ENCODE measurements around the gene ZNF667.

The ZNF667 gene

DNA sequence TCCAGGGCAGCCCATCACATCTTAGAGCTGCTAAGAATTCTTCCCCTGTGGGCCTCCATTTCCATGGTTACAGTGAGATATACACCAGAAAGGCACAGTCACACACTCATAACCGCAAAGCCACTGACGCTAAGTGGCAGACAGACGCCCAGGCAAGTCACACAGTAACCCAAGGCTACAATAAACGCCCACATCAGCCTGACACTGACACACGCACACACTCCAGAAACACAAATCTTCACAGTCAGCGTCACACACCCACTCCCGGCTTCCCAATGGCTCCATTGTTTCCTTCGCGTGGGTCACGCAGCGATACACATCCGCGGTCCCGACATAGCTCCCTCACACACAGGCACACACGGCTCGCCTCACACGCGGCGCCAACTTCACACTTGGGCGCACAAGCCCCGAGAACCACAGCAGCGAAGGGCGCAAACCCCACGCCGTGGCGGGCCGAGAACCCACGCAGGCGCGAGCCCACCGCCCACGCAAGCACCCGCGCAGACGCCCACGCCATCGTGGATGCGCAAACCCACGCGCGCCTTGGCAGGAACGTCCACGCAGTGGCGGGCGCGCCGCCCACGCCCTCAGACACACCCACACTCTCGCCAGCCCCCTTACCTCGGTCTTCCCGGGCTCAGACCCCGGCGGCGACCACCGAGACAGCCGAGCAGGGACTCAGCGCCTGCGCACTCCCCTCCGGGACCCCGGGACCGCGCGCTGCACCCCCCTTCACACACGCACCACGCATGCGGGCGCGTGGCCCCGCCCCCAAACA, at the start of gene ZNF667:
ZNF667 (minus strand) TSS at position 695 of the 778 bp plus-strand sequence. CDS start 14,975 bp downstream, outside the sequence.
- H3K4me1 ChIP-seq (ENCODE audit: control insufficient read depth, insufficient read depth, low read length): no peaks in the 10 kb centered on the region
- H3K36me3 ChIP-seq (ENCODE audit: control insufficient read depth, insufficient read depth, low read length): peaks cover 5% of the 10 kb centered on the region
- H3K4me3 ChIP-seq (ENCODE audit: low read length): peak within 1 kb of the TSS; percentile 80
- no peak within 1 kb of the TSS for H3K9ac ChIP-seq (ENCODE audit: low read length)
- no peaks in the 10 kb centered on the region for H3K27me3 ChIP-seq (ENCODE audit: control insufficient read depth, insufficient read depth, low read length)
- H3K27ac ChIP-seq (ENCODE audit: low read depth, low read length): peak within 1 kb of the TSS; percentile 81

GRCh38 chr19:56525214-56525860, 48.2 kb upstream of the ZNF667 start:
- no peaks in the 10 kb centered on the region for H3K4me1 ChIP-seq (ENCODE audit: control insufficient read depth, insufficient read depth, low read length)
- peaks cover 12% of the 10 kb centered on the region for H3K36me3 ChIP-seq (ENCODE audit: control insufficient read depth, insufficient read depth, low read length)
- no peak overlapping the region for H3K4me3 ChIP-seq (ENCODE audit: low read length)
- H3K27ac ChIP-seq (ENCODE audit: low read depth, low read length): no peak overlapping the region
- no peak overlapping the region for H3K9ac ChIP-seq (ENCODE audit: low read length)
- H3K27me3 ChIP-seq (ENCODE audit: control insufficient read depth, insufficient read depth, low read length): no peaks in the 10 kb centered on the region

DNA sequence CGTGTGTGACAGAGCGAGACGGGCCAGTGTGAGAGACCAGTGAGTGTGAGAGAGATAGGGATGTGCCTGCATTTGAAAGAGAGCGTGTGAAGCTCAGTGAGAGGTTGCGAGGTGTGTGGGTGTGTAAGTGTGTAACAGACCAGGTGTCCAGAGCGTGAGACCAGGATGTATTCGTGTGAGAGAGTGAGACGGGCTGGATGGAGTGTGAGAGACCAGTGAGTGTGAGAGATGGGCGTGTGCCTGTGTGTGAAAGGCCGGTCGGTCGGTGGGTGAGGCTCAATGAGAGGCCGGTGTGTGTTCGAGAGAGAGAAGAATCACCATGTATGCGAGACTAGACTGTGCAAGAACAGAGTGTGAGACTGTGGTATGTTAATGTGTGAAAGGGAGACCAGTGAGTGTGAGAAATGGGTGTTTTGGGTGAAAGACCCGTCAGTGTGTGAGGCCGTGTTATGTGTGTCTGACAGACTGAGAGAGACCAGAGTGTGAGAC, 31.2 kb upstream of the ZNF667 start:
- Histone ChIP-seq H3K36me3 (ENCODE audit: control insufficient read depth, insufficient read depth, low read length) (no peaks in the 10 kb centered on the region), H3K4me3 (ENCODE audit: low read length) (peak overlapping the region; percentile 82), H3K4me1 (ENCODE audit: control insufficient read depth, insufficient read depth, low read length) (peaks cover 6% of the 10 kb centered on the region), H3K27me3 (ENCODE audit: control insufficient read depth, insufficient read depth, low read length) (no peaks in the 10 kb centered on the region), H3K27ac (ENCODE audit: low read depth, low read length) (peak overlapping the region; percentile 97), H3K9ac (ENCODE audit: low read length) (peak overlapping the region; percentile 36)

GRCh38 chr19:56507446-56508289, 30.5 kb upstream of the ZNF667 start, which contains the start of gene ZNF471:
TSS of gene ZNF471 (plus strand) at chr19:56507855. CDS start at chr19:56511572, 3,717 bp downstream.
- H3K36me3 ChIP-seq (ENCODE audit: control insufficient read depth, insufficient read depth, low read length): no peaks in the 10 kb centered on the region
- peak within 1 kb of the TSS; percentile 82 for H3K4me3 ChIP-seq (ENCODE audit: low read length)
- peak within 1 kb of the TSS; percentile 97 for H3K27ac ChIP-seq (ENCODE audit: low read depth, low read length)
- H3K9ac ChIP-seq (ENCODE audit: low read length): peak within 1 kb of the TSS; percentile 36
- H3K27me3 ChIP-seq (ENCODE audit: control insufficient read depth, insufficient read depth, low read length): no peaks in the 10 kb centered on the region
- peaks cover 6% of the 10 kb centered on the region for H3K4me1 ChIP-seq (ENCODE audit: control insufficient read depth, insufficient read depth, low read length)

- no peaks in the 10 kb centered on the region for H3K27me3 ChIP-seq (ENCODE audit: control insufficient read depth, insufficient read depth, low read length)
- H3K9ac ChIP-seq (ENCODE audit: low read length): no peak overlapping the region
- no peak overlapping the region for H3K27ac ChIP-seq (ENCODE audit: low read depth, low read length)
- H3K36me3 ChIP-seq (ENCODE audit: control insufficient read depth, insufficient read depth, low read length): no peaks in the 10 kb centered on the region
- H3K4me3 ChIP-seq (ENCODE audit: low read length): no peak overlapping the region
- H3K4me1 ChIP-seq (ENCODE audit: control insufficient read depth, insufficient read depth, low read length): peaks cover 6% of the 10 kb centered on the region
Measured at GRCh38 chr19:56504581-56504980, 27.4 kb upstream of the ZNF667 start.

- H3K36me3 ChIP-seq (ENCODE audit: control insufficient read depth, insufficient read depth, low read length): peaks cover 10% of the 10 kb centered on the region
- H3K4me3 ChIP-seq (ENCODE audit: low read length): no peak overlapping the region
- H3K27me3 ChIP-seq (ENCODE audit: control insufficient read depth, insufficient read depth, low read length): no peaks in the 10 kb centered on the region
- no peak overlapping the region for H3K9ac ChIP-seq (ENCODE audit: low read length)
- H3K4me1 ChIP-seq (ENCODE audit: control insufficient read depth, insufficient read depth, low read length): no peaks in the 10 kb centered on the region
- H3K27ac ChIP-seq (ENCODE audit: low read depth, low read length): no peak overlapping the region
Measured at GRCh38 chr19:56491399-56491798, 14.3 kb upstream of the ZNF667 start.

GRCh38 chr19:56477429-56478338, 539 bp upstream of the ZNF667 start:
- Histone ChIP-seq H3K4me3 (ENCODE audit: low read length) (peak overlapping the region; percentile 80), H3K36me3 (ENCODE audit: control insufficient read depth, insufficient read depth, low read length) (no peaks in the 10 kb centered on the region), H3K27me3 (ENCODE audit: control insufficient read depth, insufficient read depth, low read length) (no peaks in the 10 kb centered on the region), H3K9ac (ENCODE audit: low read length) (no peak overlapping the region), H3K4me1 (ENCODE audit: control insufficient read depth, insufficient read depth, low read length) (no peaks in the 10 kb centered on the region), H3K27ac (ENCODE audit: low read depth, low read length) (peak overlapping the region; percentile 81)

DNA sequence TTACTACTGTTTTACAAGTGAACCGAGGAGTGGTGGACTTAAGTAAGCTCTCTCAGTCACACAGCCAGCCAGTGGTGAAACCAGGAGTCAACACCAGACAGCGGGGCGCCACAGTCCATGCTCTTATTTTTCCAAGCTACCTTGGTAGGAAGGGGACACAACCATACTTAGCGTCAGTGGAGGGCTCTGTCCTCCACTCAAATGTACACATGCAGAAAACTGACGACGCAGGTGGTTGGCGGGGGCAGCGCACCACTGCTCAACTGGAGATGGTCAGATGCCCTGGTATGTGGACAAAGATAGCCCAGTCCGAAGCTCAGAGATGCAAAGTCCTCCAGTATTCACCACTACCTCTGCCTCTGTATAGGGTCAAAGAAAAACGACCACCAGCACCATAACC, 1.1 kb downstream of the ZNF667 start:
- no peak overlapping the region for H3K9ac ChIP-seq (ENCODE audit: low read length)
- H3K27me3 ChIP-seq (ENCODE audit: control insufficient read depth, insufficient read depth, low read length): no peaks in the 10 kb centered on the region
- H3K4me3 ChIP-seq (ENCODE audit: low read length): peak overlapping the region; percentile 80
- no peak overlapping the region for H3K27ac ChIP-seq (ENCODE audit: low read depth, low read length)
- H3K36me3 ChIP-seq (ENCODE audit: control insufficient read depth, insufficient read depth, low read length): peaks cover 6% of the 10 kb centered on the region
- no peaks in the 10 kb centered on the region for H3K4me1 ChIP-seq (ENCODE audit: control insufficient read depth, insufficient read depth, low read length)

- Histone ChIP-seq H3K4me3 (ENCODE audit: low read length) (no peak overlapping the region), H3K9ac (ENCODE audit: low read length) (no peak overlapping the region), H3K4me1 (ENCODE audit: control insufficient read depth, insufficient read depth, low read length) (no peaks in the 10 kb centered on the region), H3K27me3 (ENCODE audit: control insufficient read depth, insufficient read depth, low read length) (no peaks in the 10 kb centered on the region), H3K36me3 (ENCODE audit: control insufficient read depth, insufficient read depth, low read length) (peaks cover 6% of the 10 kb centered on the region), H3K27ac (ENCODE audit: low read depth, low read length) (no peak overlapping the region)
Measured at GRCh38 chr19:56474308-56474707, 2.8 kb downstream of the ZNF667 start.

DNA sequence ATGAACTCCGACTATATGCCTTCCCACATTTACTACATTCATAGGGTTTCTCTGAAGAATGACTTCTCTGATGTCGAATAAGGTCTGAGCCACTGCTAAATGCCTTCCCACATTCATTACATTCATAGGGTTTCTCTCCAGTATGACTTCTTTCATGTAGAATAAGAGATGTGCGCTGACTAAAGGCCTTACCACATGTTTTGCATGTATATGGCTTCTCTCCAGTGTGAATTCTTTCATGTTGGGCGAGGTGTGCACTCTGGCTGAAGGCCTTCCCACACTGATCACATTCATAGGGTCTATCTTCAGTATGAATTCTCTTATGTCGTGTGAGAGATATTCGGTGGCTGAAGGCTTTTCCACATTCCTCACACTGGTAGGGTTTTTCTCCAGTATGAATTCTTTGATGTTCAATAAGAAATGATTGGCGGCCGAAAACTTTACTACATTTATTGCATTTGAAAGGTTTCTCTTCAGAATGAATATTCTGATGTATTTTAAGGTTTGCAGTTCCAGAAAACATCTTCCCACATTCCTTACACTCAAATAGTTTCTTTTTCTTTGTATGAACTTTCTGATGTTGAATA, 35.8 kb downstream of the ZNF667 start:
- Histone ChIP-seq H3K27me3 (ENCODE audit: control insufficient read depth, insufficient read depth, low read length) (no peaks in the 10 kb centered on the region), H3K9ac (ENCODE audit: low read length) (no peak overlapping the region), H3K27ac (ENCODE audit: low read depth, low read length) (no peak overlapping the region), H3K4me3 (ENCODE audit: low read length) (no peak overlapping the region), H3K4me1 (ENCODE audit: control insufficient read depth, insufficient read depth, low read length) (no peaks in the 10 kb centered on the region), H3K36me3 (ENCODE audit: control insufficient read depth, insufficient read depth, low read length) (peaks cover 2% of the 10 kb centered on the region)

GRCh38 chr19:56423985-56424353, 53.2 kb downstream of the ZNF667 start:
- no peak overlapping the region for H3K9ac ChIP-seq (ENCODE audit: low read length)
- no peaks in the 10 kb centered on the region for H3K27me3 ChIP-seq (ENCODE audit: control insufficient read depth, insufficient read depth, low read length)
- H3K4me1 ChIP-seq (ENCODE audit: control insufficient read depth, insufficient read depth, low read length): no peaks in the 10 kb centered on the region
- peaks cover 9% of the 10 kb centered on the region for H3K36me3 ChIP-seq (ENCODE audit: control insufficient read depth, insufficient read depth, low read length)
- H3K4me3 ChIP-seq (ENCODE audit: low read length): no peak overlapping the region
- H3K27ac ChIP-seq (ENCODE audit: low read depth, low read length): no peak overlapping the region
